Stimulated activated CD8-positive, alpha-beta memory T cell treated with anti-CD3 and anti-CD28 coated beads, Interleukin-7, amount 100 ng/mL, for 48 hours (primary cell): ENCODE measurements around the gene ESRRA.
A peak's percentile ranks its signal among the peaks of the same experiment; 100 is the strongest.

Experiments used
- DNase-seq, 2 donors: peaks; one replicate each; pipeline ENCODE4 v3.0.0-alpha.2; 2020; ENCODE audit warnings: low read depth in 1 of 2; ENCODE audit errors: extremely low read depth in 1 of 2

Gene ESRRA

GRCh38 chr11:64327375-64327774 is 22.1 kb downstream of the ESRRA start:
- no peak for DNase-seq

DNA sequence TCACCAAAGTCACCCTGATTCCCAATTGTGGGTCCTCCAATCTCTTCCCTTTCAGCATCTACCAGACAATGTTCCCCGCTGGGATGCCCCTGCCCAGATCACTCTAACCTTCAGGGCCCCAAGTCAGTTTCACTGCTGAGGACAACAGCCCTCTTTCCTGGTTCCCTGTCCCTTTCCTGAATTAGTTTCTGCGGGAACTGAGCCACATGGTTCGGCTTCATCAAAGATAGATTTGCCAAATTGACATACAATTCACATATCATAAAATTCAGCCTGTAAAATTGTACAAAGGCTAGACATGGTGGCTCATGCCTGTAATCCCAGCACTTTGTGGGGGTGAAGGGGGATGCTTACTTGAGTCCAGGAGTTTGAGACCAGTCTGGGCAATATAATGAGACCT is 22.7 kb downstream of the ESRRA start:
- no peak for DNase-seq

DNA sequence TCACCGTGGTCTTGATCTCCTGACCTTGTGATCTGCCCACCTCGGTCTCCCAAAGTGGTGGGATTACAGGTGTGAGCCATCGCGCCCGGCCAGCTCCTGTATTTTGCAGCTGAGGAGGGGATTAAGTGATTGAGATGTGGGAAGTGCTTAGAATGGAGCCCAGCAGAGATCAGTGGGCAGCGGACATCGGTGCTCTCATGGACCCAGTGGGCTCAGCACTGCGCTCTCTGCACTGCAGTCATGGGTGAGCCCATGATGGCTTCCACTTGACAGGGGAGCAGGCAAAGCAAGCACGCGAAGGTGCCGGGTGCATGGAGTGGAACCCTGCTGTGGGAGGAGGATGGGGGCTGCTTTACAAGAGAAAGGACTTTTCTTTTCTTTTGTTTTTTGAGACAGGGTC is 25.6 kb downstream of the ESRRA start:
- no peak for DNase-seq

- peak; percentile 69 to 86 for DNase-seq
These were observed 26.4 kb downstream of the ESRRA start for GRCh38 chr11:64331569-64332371.

GRCh38 chr11:64333556-64333955 is 28.2 kb downstream of the ESRRA start:
- DNase-seq: no peak

DNA sequence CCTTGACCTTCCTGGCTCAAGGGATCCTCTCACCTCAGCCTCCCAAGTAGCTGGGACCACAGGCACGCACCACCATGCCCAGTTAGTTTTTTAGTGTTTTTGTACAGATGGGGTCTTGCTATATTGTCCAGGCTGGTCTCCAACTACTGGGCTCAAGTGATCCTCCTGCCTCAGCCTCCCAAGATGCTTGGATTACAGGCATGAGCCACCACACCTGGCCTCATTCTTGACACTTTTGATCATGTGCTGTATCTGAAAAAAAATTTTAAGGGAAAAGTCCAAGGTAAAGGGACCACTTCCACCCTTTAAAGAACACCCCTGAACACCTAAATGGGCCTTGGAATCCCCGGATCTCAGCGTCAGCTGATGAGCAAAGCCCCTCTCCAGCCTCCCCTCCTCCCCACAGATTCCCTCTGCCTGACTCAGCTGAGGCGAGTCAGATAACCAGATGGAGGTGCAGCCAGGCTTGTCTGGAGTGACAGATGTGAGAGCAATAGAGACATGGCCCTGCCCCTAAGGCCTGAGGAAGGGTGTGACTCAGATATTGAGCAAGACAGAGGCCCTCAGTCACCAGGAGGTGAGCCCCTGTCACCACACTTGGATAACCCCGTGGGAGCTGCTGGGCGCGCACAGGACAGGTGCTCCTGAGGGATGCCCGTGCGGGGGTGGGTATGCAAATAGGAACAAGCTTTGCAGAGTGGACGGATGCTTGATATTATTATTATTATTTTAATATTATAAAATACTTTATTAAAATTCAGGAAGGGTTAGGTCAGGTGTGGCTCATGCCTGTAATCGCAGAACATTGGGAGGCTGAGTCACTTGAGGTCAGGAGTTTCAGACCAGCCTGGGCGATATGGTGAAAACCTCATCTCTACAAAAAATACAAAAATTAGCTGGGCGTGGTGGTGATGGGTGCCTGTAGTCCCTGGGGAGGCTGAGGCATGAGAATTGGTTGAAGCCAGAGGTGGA is 29.7 kb downstream of the ESRRA start:
- DNase-seq: peak; percentile 51 to 75

GRCh38 chr11:64337538-64338249 is 32.4 kb downstream of the ESRRA start:
- no peak for DNase-seq

DNA sequence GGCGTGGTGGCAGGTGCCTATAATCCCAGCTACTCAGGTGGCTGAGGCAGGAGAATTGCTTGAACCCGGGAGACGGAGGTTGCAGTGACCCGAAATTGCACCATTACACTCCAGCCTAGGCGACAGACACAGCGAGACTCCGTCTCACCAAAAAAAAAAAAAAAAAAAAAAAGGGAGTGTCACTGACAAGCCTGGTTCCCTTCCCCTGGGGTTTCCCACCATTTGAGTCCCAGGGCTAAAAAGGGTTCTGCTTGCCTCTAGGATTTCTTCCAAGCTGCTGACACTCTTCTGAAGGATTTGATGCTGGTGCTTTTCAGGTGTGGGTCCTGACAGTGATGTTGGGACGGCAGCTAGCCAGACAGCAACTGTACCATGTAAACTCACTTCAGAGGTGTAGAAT is 33.4 kb downstream of the ESRRA start:
- no peak for DNase-seq

- DNase-seq: no peak
These were observed 34.0 kb downstream of the ESRRA start for GRCh38 chr11:64339286-64339685.

- DNase-seq: peak; percentile 73 to 82
These were observed 34.6 kb downstream of the ESRRA start, which contains the start of gene CCDC88B for GRCh38 chr11:64339754-64340408. Gene CCDC88B, plus strand, starts transcription at chr11:64340204. Its CDS starts 63 bp downstream, at chr11:64340267.

GRCh38 chr11:64340671-64341335 is 35.5 kb downstream of the ESRRA start:
- DNase-seq: peak; percentile 61 to 73

GRCh38 chr11:64341429-64341828 is 36.1 kb downstream of the ESRRA start:
- no peak for DNase-seq

DNA sequence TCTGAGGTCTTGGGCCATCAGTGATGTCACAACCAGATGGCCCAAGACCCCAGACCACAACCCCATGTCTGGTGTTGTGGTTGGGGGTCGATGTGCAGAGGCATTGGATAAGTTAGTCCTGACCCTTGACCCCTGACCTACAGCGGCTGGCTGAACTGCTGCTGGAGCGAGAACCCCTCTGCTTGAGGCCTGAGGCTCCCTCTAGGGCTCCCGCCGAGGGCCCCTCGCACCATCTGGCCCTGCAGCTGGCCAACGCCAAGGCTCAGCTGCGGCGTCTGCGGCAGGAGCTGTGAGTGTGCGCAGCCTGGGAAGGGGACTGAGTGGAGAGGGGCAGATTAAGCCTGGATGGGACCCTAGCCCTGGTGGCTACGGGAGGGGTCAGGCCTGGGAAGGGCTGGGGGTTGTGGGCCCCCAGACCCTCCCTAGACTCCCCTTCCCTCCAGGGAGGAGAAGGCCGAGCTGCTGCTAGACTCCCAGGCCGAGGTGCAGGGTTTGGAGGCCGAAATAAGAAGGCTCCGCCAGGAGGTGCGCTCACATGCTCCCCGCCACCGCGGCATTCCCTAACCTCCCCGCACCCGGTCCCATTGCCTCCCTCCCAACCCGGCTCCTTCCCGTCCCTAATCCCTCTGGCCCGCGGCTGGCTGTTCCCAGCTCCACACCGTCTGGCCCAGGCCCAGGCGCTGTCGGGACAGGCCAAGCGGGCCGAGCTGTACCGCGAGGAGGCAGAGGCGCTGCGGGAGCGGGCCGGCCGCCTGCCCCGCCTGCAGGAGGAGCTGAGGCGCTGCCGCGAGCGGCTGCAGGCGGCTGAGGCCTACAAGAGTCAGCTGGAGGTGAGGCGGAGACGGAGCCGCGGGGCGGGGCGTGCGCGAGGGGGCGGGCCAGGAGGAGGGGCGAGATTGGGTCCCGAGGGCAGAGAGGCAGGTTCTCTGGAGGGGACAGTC is 36.8 kb downstream of the ESRRA start:
- DNase-seq: peak; percentile 81 to 84

- DNase-seq: no peak
These were observed 37.8 kb downstream of the ESRRA start for GRCh38 chr11:64342869-64343745.

DNA sequence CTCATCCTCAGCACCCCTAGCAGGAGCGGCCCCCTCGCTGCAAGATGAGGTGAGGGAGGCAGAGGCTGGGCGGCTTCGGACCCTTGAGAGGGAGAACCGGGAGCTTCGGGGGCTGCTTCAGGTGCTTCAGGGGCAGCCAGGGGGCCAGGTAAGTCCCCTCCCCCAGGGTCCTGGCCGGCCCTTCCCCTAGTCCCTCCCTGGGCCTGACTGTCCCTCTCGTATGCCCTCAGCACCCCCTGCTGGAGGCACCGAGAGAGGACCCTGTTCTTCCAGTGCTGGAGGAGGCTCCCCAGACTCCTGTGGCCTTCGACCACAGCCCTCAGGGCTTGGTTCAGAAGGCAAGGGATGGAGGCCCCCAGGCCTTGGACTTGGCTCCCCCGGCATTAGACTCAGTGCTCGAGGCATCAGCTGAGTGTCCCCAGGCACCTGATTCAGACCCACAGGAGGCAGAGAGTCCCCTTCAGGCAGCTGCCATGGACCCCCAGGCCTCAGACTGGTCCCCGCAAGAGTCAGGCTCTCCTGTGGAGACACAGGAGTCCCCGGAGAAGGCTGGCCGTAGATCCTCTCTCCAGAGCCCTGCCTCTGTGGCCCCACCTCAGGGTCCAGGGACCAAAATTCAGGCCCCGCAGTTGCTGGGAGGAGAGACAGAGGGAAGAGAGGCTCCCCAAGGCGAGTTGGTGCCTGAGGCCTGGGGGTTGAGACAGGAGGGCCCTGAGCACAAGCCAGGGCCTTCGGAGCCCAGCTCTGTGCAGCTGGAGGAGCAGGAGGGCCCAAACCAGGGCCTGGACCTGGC is 38.6 kb downstream of the ESRRA start:
- DNase-seq: no peak

DNA sequence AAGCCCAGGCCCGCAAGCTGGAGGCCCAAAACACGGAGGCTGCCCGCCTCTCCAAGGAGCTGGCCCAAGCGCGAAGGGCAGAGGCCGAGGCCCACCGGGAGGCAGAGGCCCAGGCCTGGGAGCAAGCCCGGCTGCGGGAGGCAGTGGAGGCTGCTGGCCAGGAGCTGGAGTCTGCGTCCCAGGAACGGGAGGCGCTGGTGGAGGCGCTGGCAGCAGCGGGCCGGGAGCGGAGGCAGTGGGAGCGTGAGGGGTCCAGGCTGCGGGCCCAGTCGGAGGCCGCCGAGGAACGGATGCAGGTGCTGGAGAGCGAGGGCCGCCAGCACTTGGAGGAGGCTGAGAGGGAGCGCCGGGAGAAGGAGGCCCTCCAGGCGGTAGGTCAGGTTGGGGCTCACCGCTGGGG is 39.5 kb downstream of the ESRRA start:
- DNase-seq: no peak

DNA sequence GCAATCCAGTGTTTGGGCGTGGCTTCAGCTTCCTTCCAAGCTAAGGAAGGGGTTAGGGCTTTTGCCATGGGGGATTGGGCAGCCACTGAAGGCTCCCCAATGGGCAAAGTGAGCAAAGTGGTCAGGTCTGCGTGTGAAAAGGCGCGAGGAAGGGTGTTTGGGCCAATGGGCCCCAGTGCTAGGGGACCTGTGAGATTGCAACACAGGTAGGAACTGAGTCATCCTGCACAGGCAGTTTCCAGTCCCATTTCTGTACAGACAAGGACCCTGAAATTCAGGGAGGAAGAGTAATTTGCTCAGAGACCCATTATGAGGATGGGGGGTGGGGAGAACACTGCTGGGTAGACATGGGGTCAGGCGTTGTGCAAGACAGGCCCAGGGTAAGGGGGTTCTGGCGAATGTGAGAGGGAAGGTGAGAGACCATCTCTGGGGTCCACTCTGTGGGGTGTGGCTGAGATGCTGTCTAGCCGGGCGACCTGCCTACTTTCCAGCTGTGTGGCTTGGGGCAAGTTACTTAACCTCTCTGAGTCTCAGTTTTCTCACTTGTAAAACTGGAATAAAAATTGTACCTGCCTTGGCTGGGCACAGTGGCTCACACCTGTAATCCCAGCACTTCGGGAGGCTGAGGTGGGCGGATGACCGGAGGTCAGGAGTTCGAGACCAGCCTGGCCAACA is 42.0 kb downstream of the ESRRA start:
- no peak for DNase-seq
